NCI-H146 (cell line): Measurements from ENCODE around the gene CPZ.
A peak's percentile ranks its signal among the peaks of the same experiment; 100 is the strongest.

Experiments
- DNase-seq: peaks from one replicate; lab custom pipeline; 2025; lab: John Stamatoyannopoulos, UW

The CPZ gene

GRCh38 chr4:8592366-8593263, at the start of gene CPZ:
Gene CPZ (plus strand): TSS chr4:8592765. CDS start chr4:8592834, 69 bp downstream.
- peak; percentile 3 for DNase-seq

- no peak for DNase-seq
Observed at GRCh38 chr4:8542776-8543525, 49.6 kb upstream of the CPZ start.

GRCh38 chr4:8543623-8544022, 48.9 kb upstream of the CPZ start:
- no peak for DNase-seq

- no peak for DNase-seq
Observed at GRCh38 chr4:8544282-8544681, 48.3 kb upstream of the CPZ start.

- DNase-seq, result no peak
Observed at GRCh38 chr4:8544741-8545438, 47.7 kb upstream of the CPZ start.

- no peak for DNase-seq
Observed at GRCh38 chr4:8545439-8545765, 47.2 kb upstream of the CPZ start.

GRCh38 chr4:8546766-8547107, 45.8 kb upstream of the CPZ start:
- no peak for DNase-seq

- DNase-seq, result no peak
Observed at GRCh38 chr4:8547108-8547911, 45.3 kb upstream of the CPZ start.

- DNase-seq, result no peak
Observed at GRCh38 chr4:8547912-8548730, 44.4 kb upstream of the CPZ start.

GRCh38 chr4:8548731-8549351, 43.7 kb upstream of the CPZ start:
- no peak for DNase-seq

- no peak for DNase-seq
Observed at GRCh38 chr4:8549352-8549931, 43.1 kb upstream of the CPZ start.

GRCh38 chr4:8550691-8551090, 41.9 kb upstream of the CPZ start:
- no peak for DNase-seq

GRCh38 chr4:8552024-8552423, 40.5 kb upstream of the CPZ start:
- DNase-seq, result no peak

- DNase-seq, result no peak
Observed at GRCh38 chr4:8552581-8553205, 39.9 kb upstream of the CPZ start.

GRCh38 chr4:8553216-8553615, 39.3 kb upstream of the CPZ start:
- no peak for DNase-seq

GRCh38 chr4:8553991-8554405, 38.6 kb upstream of the CPZ start:
- no peak for DNase-seq

GRCh38 chr4:8554555-8555100, 37.9 kb upstream of the CPZ start:
- DNase-seq, result no peak

- no peak for DNase-seq
Observed at GRCh38 chr4:8555716-8556115, 36.8 kb upstream of the CPZ start.

- DNase-seq, result no peak
Observed at GRCh38 chr4:8556341-8557150, 36.0 kb upstream of the CPZ start.
